Neural cell (in vitro differentiated cells): ENCODE measurements around the gene CLEC19A. TPM values are rescaled to one million over a fixed set of nuclear protein-coding genes. Genes with fewer than 3 reads are reported as not detected.

Experiments used
- H2AFZ ChIP-seq: fragments of 200-600, 300-800 bp; sonication (generic), shearing (Covaris generic); 2 replicates; pipeline ENCODE4 v1.6.0; 2014; ENCODE audit warnings: low read depth, mild to moderate bottlenecking, antibody characterized with exemption, low read length, moderate library complexity
- H3F3A ChIP-seq: fragments of 200-600 bp; shearing (Covaris generic); 2 replicates; pipeline ENCODE4 v1.6.1; 2016; ENCODE audit warnings: mild to moderate bottlenecking, moderate library complexity, mixed read lengths, antibody characterized with exemption, low read length; ENCODE audit not compliant: insufficient read depth, poor library complexity, severe bottlenecking
- H3K27ac ChIP-seq: fragments of 200-600, 300-800 bp; sonication (generic), shearing (Covaris generic); 2 replicates; pipeline ENCODE4 v1.5.1; 2014; ENCODE audit warnings: mild to moderate bottlenecking, low read length, moderate library complexity
- H3K27me3 ChIP-seq: fragments of 300-800, 200-600 bp; sonication (generic), shearing (Covaris generic); 2 replicates; pipeline ENCODE4 v1.6.0; 2014; ENCODE audit warnings: mild to moderate bottlenecking, low read depth, low read length, moderate library complexity; ENCODE audit not compliant: insufficient read depth
- H3K36me3 ChIP-seq: fragments of 300-800, 200-600 bp; sonication (generic), shearing (Covaris generic); 2 replicates; pipeline ENCODE4 v1.5.1; 2014; ENCODE audit warnings: mild to moderate bottlenecking, antibody characterized with exemption, low read length, moderate library complexity; ENCODE audit not compliant: insufficient read depth
- H3K4me2 ChIP-seq: fragments of 300-800, 200-600 bp; sonication (generic), shearing (Covaris generic); 2 replicates; pipeline ENCODE4 v1.6.0; 2014; ENCODE audit warnings: mild to moderate bottlenecking, low read length
- H3K4me3 ChIP-seq: fragments of 300-800, 200-600 bp; sonication (generic), shearing (Covaris generic); 2 replicates; pipeline ENCODE4 v1.5.1; 2014; ENCODE audit warnings: mild to moderate bottlenecking, low read length, moderate library complexity
- H3K79me2 ChIP-seq: fragments of 200-600 bp; shearing (Covaris generic); replicated peaks from 2 replicates; pipeline ENCODE4 v1.6.0; 2014; ENCODE audit warnings: mild to moderate bottlenecking, low read length, moderate library complexity; ENCODE audit not compliant: insufficient read depth
- H3K9ac ChIP-seq: fragments of 300-800, 200-600 bp; sonication (generic), shearing (Covaris generic); 2 replicates; pipeline ENCODE4 v1.6.1; 2016; ENCODE audit warnings: mild to moderate bottlenecking, low read length, mixed read lengths
- H3K9me2 ChIP-seq: fragments of 200-600 bp; shearing (Covaris generic); 2 replicates; pipeline ENCODE4 v1.6.1; 2016; ENCODE audit warnings: mild to moderate bottlenecking, low read length, mixed read lengths; ENCODE audit not compliant: insufficient read depth
- H3K9me3 ChIP-seq: fragments of 200-600, 300-800 bp; sonication (generic), shearing (Covaris generic); 2 replicates; pipeline ENCODE4 v1.6.1; 2016; ENCODE audit warnings: mild to moderate bottlenecking, mixed run types, low read length, moderate library complexity, mixed read lengths
- H4K20me1 ChIP-seq: fragments of 200-600 bp; shearing (Covaris generic); 2 replicates; pipeline ENCODE4 v1.6.1; 2016; ENCODE audit warnings: mild to moderate bottlenecking, mixed run types; ENCODE audit not compliant: insufficient read depth
- CTCF ChIP-seq: fragments of 450-650 bp; IDR thresholded peaks from 2 replicates; pipeline ENCODE4 v1.5.1; 2014; ENCODE audit warnings: antibody characterized with exemption, mild to moderate bottlenecking, moderate library complexity; ENCODE audit not compliant: poor library complexity, severe bottlenecking
- EP300 ChIP-seq: fragments of 450-650 bp; conservative IDR thresholded peaks from 2 replicates; pipeline ENCODE4 v1.6.1; 2014; ENCODE audit warnings: antibody characterized with exemption, mild to moderate bottlenecking, moderate library complexity; ENCODE audit not compliant: poor library complexity, severe bottlenecking
- EZH2 ChIP-seq: fragments of 200-600, 300-800 bp; shearing (Covaris generic), sonication (generic); IDR thresholded peaks from 2 replicates; pipeline ENCODE4 v1.6.1; 2014; ENCODE audit warnings: antibody characterized with exemption, low read length, borderline replicate concordance, mild to moderate bottlenecking; ENCODE audit not compliant: insufficient read depth, poor library complexity, severe bottlenecking
- MXI1 ChIP-seq: fragments of 450-650 bp; conservative IDR thresholded peaks from 2 replicates; pipeline ENCODE4 v1.6.1; 2014; ENCODE audit warnings: antibody characterized with exemption, mild to moderate bottlenecking; ENCODE audit not compliant: poor library complexity, severe bottlenecking
- POLR2AphosphoS5 ChIP-seq: IDR thresholded peaks from 2 replicates; pipeline ENCODE4 v1.6.1; 2012
- RAD21 ChIP-seq: fragments of 450-650 bp; conservative IDR thresholded peaks from 2 replicates; pipeline ENCODE4 v1.6.1; 2014; ENCODE audit warnings: antibody characterized with exemption, mild to moderate bottlenecking, moderate library complexity
- REST ChIP-seq: IDR thresholded peaks from 2 replicates; pipeline ENCODE4 v1.6.1; 2012; ENCODE audit warnings: borderline replicate concordance
- SMC3 ChIP-seq: fragments of 450-650 bp; conservative IDR thresholded peaks from 2 replicates; pipeline ENCODE4 v1.6.1; 2014; ENCODE audit warnings: antibody characterized with exemption, mild to moderate bottlenecking, moderate library complexity; ENCODE audit not compliant: poor library complexity
- TAF1 ChIP-seq: IDR thresholded peaks from 2 replicates; pipeline ENCODE4 v1.6.1; 2012; ENCODE audit warnings: low read depth
- polyA plus RNA-seq: library from polyadenylated mRNA; depleted of rRNA; stranded (reverse); fragments of >200 nt; gene quantifications from 2 replicates; pipeline ENCODE4 v1.2.3, GENCODE V29; 2014

CLEC19A gene
- polyA plus RNA-seq, 1 donor from 2014 or later, result not detected

GRCh38 chr16:19359556-19359955 is 74.0 kb downstream of the CLEC19A start:
- Histone ChIP-seq H3K4me2 (no peak overlapping the region), H3K79me2 (no peaks in the 10 kb centered on the region), H4K20me1 (no peaks in the 10 kb centered on the region), H3K9ac (no peak overlapping the region), H2AFZ (no peak overlapping the region), H3K9me3 (no peaks in the 10 kb centered on the region), H3K27ac (no peak overlapping the region), H3K27me3 (no peaks in the 10 kb centered on the region), H3K36me3 (no peaks in the 10 kb centered on the region), H3K4me3 (no peak overlapping the region), H3F3A (no peaks in the 10 kb centered on the region), H3K9me2 (no peaks in the 10 kb centered on the region)
- TF ChIP-seq POLR2AphosphoS5 (no peak), TAF1 (no peak), EP300 (no peak), EZH2 (no peak), REST (no peak), CTCF (no peak), SMC3 (no peak), MXI1 (no peak), RAD21 (no peak)

Other genes with a start within 250 kb of the CLEC19A start
- 38.5 and 47.0 TPM in 2 replicates for gene COQ7, start 218.1 kb upstream of the CLEC19A start, polyA plus RNA-seq
- gene ITPRIPL2, start 171.8 kb upstream of the CLEC19A start, polyA plus RNA-seq, result not detected in 2 replicates
- 3.0 and 5.5 TPM in 2 replicates for gene SYT17, start 117.5 kb upstream of the CLEC19A start, polyA plus RNA-seq
- gene TMC5, start 132.2 kb downstream of the CLEC19A start, polyA plus RNA-seq, result not detected in 2 replicates
- gene GDE1, start 236.4 kb downstream of the CLEC19A start, polyA plus RNA-seq, result 74.7 and 76.6 TPM in 2 replicates
- gene CCP110, start 238.2 kb downstream of the CLEC19A start, polyA plus RNA-seq, result 38.4 and 40.3 TPM in 2 replicates